HG02840 (cell line): Measurements from ENCODE around the gene CA14.
A peak's percentile ranks its signal among the peaks of the same experiment; 100 is the strongest.
"Not testable (repeated sequence)": the region's sequence is repeated elsewhere in the genome, so short reads cannot be mapped to it uniquely, and the experiment has no call there.

Experiments
- ATAC-seq: cut with Tn5 transposase; IDR thresholded peaks from one replicate; pipeline ENCODE4 v1.9.1; 2021; ENCODE audit warnings: mild to moderate bottlenecking, moderate library complexity, moderate number of reproducible peaks; ENCODE audit not compliant: unreplicated experiment, low FRiP score

The CA14 gene

DNA sequence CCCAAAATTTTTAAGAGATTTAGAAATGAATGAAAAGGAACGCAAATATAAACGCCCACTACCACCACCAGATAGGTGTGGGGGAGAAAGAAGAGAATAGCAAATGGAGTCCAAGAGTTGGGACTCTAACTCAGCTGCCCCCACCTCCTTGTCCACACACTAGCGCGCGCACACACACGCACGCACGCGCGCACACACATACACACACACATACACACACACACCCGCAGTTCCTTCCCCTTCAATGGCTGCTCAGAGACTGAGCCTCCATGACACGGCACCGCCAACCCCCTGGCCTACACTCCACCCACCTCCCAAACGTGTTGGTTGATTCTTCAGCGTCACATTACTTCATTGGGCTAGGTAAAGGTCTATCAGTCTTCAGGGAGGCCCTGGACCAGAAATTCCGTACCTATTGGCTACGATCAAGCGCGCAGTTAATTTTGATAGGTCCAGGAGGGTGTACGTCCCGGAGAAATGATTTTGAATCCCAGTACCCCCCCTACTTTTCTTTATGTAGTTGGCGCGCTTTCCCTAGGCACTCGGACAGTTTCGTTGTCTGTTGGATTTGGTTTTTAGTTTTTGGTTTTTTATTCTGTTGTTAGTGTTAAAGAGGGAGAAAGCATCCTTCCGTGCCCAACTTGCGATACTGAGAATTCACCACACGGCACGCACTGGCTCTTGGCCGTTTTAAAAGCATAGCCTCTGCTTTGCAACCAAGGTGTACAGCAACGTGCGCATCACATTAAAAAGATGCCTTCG is 21.5 kb upstream of the CA14 start, which contains the start of gene ANP32E:
ANP32E (minus strand) TSS at position 261 of the 762 bp plus-strand sequence. CDS start 326 bp downstream, outside the sequence.
- ATAC-seq, result peak; percentile 89

- no peak for ATAC-seq
Measured at GRCh38 chr1:150236614-150237100, 20.9 kb upstream of the CA14 start.

DNA sequence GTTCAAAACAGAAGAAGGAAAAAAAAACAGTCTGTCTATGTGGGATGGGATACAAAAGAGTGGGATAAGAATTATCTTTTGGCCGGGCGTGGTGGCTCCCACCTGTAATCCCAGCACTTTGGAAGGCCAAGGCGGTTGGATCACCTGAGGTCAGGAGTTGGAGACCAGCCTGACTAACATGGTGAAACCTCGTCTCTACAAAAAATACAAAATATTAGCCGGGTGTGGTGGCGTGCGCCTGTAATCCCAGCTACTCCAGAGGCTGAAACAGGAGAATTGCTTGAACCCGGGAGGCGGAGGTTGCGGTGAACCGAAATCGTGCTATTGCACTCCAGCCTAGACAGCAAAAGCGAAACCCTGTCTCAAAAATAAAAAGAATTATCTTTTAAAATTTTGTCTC is 20.4 kb upstream of the CA14 start:
- ATAC-seq, result not testable (repeated sequence)

GRCh38 chr1:150237746-150238145 is 19.8 kb upstream of the CA14 start:
- no peak for ATAC-seq

GRCh38 chr1:150243003-150243402 is 14.6 kb upstream of the CA14 start:
- no peak for ATAC-seq

DNA sequence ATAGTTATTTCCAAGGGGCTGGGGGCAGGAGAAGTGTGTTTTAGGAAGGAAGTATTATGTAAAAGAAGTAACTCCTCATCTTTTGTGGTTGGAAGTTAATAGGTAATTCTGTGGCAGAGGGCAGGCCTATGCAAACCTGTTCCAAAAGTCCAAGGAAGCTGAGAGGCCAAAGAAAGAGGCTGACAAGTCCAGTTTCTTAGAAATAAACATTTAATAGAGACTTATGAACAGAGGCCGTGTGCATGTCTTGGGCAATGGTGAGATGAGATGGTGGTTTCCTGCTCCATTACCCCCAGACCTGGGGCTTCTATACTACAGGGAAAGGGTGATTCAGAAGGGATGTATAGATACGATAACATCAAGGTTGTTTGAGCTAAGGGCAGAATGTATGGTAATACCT is 7.6 kb upstream of the CA14 start:
- no peak for ATAC-seq

DNA sequence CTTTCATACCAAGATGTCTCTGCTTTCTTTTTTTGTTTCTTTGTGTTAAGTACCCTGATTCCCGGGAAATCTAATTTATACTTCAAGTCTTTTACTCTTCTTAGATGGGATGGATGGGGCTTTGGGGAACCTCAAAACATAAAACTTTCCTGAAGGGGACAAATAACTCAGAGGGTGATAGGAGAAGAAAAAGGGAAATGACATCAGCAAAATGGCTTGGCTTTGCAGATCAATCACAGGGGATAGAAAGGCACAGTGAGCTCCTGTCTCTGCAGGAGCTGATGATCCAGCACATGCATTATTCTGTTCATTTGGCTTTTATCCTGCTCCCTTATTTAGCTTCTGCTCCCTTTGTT is 1.4 kb upstream of the CA14 start:
- no peak for ATAC-seq

DNA sequence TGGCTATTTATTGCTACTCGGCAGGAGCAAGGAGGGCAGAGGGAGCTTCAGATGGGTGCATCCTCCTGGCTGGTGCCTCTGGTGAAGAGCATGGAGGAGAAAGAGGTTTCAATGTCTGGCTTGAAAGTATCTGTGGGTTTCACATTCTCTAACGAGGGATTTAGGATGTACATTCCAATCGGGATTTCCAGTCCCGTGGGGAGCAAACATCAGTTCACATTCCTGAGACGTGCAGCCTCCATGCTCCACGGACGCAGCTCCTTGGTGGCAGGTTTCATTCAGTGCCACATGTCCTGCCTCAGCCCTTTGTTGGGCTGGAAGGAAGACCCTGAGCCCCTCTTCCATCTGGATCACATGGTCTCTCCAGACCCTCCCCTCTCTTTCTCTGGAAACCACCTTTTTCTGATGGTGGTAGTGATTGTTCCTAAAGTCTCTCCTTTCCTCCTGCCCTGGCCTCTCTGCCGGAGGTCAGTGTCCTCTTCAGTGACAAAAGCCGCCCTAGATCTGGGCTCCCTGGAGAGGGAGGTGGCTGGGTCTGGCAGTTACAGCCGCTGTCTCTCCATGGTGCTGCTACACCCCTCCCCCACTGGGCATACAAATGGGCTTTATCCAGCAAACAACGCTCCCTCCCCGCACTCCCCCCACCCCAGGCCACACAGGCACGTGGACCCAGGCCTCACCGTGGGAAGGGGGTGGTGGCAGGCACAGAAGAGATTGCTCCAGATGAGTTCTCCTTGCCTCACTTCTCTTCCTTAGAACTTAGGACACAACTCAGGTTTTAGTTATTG is 826 bp upstream of the CA14 start:
- ATAC-seq, result no peak

GRCh38 chr1:150259217-150259616 is 1.6 kb downstream of the CA14 start:
- no peak for ATAC-seq

- no peak for ATAC-seq
Measured at GRCh38 chr1:150259758-150260669, 2.4 kb downstream of the CA14 start.

GRCh38 chr1:150261367-150261766 is 3.8 kb downstream of the CA14 start:
- ATAC-seq, result no peak

DNA sequence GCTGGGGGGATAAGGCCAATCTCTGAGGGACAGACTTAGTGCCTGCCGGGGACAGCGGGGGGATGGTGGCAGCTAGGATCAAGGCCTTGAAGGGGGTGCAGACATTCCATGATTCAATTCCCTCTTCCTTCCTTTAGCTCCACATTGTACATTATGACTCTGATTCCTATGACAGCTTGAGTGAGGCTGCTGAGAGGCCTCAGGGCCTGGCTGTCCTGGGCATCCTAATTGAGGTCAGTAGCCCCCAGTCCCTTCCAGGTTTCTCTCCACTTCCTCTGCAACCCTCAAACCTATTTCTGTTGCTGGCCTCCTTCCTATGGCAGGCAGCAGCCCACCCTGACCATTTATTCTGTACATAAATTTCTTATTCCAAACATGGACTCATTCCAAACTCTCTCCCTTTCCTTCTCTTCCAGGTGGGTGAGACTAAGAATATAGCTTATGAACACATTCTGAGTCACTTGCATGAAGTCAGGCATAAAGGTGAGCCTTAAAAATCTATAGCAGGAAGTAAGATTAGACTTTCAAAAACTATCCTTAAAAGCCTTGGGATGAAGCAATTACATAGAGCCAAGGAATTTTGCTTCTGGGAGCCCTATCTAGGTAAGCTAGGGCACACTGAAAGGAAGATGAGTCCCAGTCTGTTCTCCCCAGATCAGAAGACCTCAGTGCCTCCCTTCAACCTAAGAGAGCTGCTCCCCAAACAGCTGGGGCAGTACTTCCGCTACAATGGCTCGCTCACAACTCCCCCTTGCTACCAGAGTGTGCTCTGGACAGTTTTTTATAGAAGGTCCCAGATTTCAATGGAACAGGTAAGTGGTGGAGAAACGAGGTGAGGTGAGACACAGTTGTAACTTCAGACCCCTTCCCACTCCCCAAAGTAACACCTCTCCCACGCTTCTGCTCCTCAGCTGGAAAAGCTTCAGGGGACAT is 5.1 kb downstream of the CA14 start:
- no peak for ATAC-seq

- ATAC-seq, result no peak
Measured at GRCh38 chr1:150263549-150263948, 6.0 kb downstream of the CA14 start.

GRCh38 chr1:150267896-150268295 is 10.3 kb downstream of the CA14 start:
- ATAC-seq, result no peak

DNA sequence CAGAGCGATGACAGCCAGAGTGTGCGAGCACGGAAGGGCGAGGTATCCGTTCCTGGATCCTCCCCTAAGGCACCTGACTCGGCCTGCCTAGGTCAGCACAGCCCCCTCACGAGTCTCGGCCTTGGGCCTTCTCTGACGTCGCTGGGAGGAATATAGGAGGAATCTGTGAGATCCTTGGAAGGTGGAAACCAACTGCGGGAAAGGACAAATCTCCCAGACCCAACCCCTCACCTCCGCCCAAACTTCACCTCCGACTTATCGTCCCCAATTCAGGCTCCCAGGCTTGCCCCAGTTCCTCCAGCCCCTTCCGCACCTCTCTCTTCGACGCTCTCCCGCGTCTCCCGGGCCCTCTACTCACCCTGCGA is 10.7 kb downstream of the CA14 start:
- ATAC-seq, result peak; percentile 17

DNA sequence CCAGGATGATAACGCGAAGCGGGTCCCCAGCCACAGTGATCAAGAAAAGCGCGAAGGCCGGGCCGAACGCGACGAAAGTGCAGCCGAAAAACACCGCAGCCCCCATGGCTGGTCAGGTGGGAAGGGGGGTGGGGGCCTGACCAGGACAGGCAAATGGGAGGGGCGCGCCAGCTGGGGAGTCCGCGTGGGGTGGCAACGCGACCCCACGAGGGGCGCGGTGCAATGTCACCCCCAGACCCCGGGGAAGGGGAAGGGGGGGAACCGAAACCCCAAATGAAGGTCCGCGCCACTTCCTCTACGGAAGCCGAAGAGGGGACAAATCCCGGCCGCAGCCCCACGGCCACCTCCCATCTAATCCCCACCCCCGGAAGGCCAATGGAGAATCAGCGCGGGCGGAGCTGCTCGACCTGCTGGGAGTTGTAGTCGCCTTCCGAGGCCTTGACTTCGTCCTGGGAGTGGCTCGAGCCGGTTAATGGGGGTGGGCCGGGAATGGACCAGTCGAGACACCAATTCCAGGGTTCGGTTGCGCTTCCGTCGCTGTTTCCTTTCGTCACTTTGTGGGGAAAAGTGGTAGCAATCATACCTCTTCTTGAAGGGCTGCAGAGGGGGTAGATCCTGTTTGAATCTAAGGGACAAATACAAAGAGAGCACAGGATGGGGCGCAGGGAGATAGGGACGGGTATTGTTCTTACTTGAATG is 11.3 kb downstream of the CA14 start, which contains the start of gene APH1A:
APH1A (minus strand) TSS at position 312 of the 699 bp plus-strand sequence; CDS start at position 106, 206 bp downstream.
- ATAC-seq, result peak; percentile 82

GRCh38 chr1:150269451-150269850 is 11.9 kb downstream of the CA14 start:
- no peak for ATAC-seq

GRCh38 chr1:150271291-150271959 is 13.9 kb downstream of the CA14 start:
- ATAC-seq, result no peak
